Erythroblast (primary cell): ENCODE results near the gene SAMD7.

ENCODE experiments used
- GATA1 ChIP-seq: IDR thresholded peaks from 2 replicates; pipeline ENCODE4 v1.6.1; 2011; ENCODE audit warnings: low read depth, mild to moderate bottlenecking, control low read depth, low read length, moderate library complexity
- POLR2A ChIP-seq: IDR thresholded peaks from 2 replicates; pipeline ENCODE4 v1.6.1; 2011; ENCODE audit warnings: mild to moderate bottlenecking, low read length

- TF ChIP-seq POLR2A (no peak), GATA1 (no peak)
These were observed 40.1 kb upstream of the SAMD7 start for GRCh38 chr3:169871129-169871886.
